NCI-H82 (cell line): ENCODE results near the gene STRIP1.
"Not testable (repeated sequence)": the region's sequence is repeated elsewhere in the genome, so short reads cannot be mapped to it uniquely, and the experiment has no call there.

Experiments used
- DNase-seq: peaks from one replicate; lab custom pipeline; 2025; lab: John Stamatoyannopoulos, UW

The STRIP1 gene

GRCh38 chr1:110069404-110070281 lies 35.2 kb downstream of the STRIP1 start:
- no peak for DNase-seq

GRCh38 chr1:110070282-110070669 lies 35.9 kb downstream of the STRIP1 start:
- DNase-seq = no peak

- no peak for DNase-seq
Measured at GRCh38 chr1:110070671-110071242, 36.3 kb downstream of the STRIP1 start, which contains the start of gene ALX3. ALX3 (minus strand) TSS chr1:110070672; CDS start chr1:110070612, 60 bp downstream.

- DNase-seq = no peak
Measured at GRCh38 chr1:110074166-110074565, 39.7 kb downstream of the STRIP1 start.

GRCh38 chr1:110076789-110077500 lies 42.5 kb downstream of the STRIP1 start:
- no peak for DNase-seq

GRCh38 chr1:110079995-110080394 lies 45.6 kb downstream of the STRIP1 start:
- DNase-seq = not testable (repeated sequence)

- DNase-seq = no peak
Measured at GRCh38 chr1:110081061-110081460, 46.6 kb downstream of the STRIP1 start.

- no peak for DNase-seq
Measured at GRCh38 chr1:110082477-110082876, 48.1 kb downstream of the STRIP1 start.

GRCh38 chr1:110083061-110083865 lies 48.8 kb downstream of the STRIP1 start:
- no peak for DNase-seq

- no peak for DNase-seq
Measured at GRCh38 chr1:110083866-110084226, 49.4 kb downstream of the STRIP1 start.

- DNase-seq = no peak
Measured at GRCh38 chr1:110084227-110085078, 50.0 kb downstream of the STRIP1 start.

GRCh38 chr1:110085671-110086070 lies 51.2 kb downstream of the STRIP1 start:
- no peak for DNase-seq

GRCh38 chr1:110086961-110087360 lies 52.5 kb downstream of the STRIP1 start:
- DNase-seq = no peak

- peak; percentile 79 for DNase-seq
Measured at GRCh38 chr1:110087812-110088738, 53.7 kb downstream of the STRIP1 start.

GRCh38 chr1:110088739-110089316 lies 54.4 kb downstream of the STRIP1 start:
- no peak for DNase-seq

GRCh38 chr1:110089561-110090275 lies 55.3 kb downstream of the STRIP1 start:
- DNase-seq = no peak

GRCh38 chr1:110091381-110091780 lies 57.0 kb downstream of the STRIP1 start:
- no peak for DNase-seq

GRCh38 chr1:110091791-110092190 lies 57.4 kb downstream of the STRIP1 start:
- DNase-seq = no peak

- DNase-seq = no peak
Measured at GRCh38 chr1:110092991-110093390, 58.6 kb downstream of the STRIP1 start.
